ENCODE results near the gene CCK.

The CCK gene

DNA sequence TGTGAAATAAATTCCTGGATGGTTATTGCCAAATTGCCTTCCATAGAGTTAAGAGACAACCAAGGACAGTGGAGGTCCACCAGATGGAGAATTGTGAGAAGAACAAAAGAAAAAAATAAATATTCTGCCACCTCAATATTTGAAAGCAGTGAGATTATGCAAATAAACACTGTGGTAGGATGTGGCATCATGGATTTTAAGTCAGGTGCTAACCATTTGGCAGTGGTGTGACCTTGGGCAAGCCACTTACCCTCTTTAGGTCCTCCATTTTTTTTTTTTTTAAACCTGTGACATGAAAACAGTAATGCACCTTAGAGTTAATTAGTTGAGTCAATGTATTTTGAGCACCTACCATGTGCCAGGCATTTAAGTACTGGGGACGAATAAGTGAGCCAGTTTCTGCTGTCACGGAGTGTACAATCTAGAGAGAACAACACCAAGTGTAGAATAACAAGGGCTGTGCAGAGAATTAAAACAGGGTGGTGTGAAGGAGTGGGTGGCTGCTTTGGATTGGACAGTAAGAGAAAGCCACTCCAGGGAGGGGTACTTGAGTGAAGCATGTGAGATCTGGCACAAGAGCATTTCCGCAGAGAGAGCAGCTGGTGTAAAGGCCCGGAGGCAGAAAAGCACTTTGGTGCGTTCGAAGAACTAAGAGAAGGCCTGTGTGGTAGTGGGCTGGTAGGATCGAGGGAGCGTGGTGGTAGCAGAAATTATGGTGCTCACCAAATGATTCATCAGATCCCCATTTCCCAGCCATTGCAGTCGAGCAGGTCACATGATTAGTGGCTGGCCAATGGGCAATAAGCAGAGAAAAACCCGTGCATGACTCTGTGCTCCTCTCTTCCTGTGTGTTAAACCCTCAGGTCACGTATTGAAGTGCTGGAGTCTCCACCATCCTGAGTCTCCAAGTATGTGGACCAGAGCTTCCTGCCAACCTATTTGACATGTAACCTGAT lies 39.2 kb downstream of the CCK start:
- in situ Hi-C loops (cut with MboI; ENCODE audit: low sequenced_read_pairs), result no loop called here

DNA sequence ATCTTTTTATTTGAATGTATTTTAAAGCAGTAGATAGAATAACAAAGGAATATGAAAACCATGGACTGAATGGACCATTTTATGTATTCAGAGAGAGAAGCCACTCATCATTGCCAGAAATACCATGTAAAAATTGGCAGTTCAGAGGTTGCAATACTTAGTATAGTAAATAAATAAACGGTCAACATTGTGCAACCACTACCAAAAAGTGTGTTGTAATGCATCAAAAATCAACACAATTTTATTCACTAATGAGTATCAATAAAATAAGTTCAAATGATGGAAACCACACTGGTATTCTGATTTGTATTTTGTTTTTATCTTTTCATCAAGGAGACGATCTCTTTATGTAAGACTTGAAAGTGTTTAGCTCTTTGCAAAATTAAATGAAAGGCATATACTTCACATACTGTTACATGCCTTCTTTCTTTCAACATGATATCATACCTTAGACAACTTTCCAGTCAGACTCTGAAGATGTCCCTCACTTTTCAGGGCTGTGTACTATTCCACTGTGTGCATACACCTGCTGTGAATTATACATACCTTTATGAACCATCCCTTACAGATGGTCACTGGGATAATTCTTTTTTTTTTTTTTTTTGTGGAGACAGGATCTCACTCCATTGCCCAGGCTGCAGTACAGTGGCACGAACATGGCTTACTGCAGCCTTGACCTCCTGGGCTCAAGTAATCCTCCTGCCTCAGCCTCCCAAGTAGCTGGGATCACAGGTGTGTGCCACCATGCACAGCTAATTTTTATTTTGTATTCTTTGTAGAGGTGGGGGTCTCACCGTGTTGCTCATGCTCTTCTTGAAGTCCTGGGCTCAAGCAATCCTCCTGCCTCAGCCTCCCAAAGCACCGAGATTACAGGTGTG lies 40.3 kb downstream of the CCK start:
- in situ Hi-C loops (cut with MboI; ENCODE audit: low sequenced_read_pairs), result no loop called here

DNA sequence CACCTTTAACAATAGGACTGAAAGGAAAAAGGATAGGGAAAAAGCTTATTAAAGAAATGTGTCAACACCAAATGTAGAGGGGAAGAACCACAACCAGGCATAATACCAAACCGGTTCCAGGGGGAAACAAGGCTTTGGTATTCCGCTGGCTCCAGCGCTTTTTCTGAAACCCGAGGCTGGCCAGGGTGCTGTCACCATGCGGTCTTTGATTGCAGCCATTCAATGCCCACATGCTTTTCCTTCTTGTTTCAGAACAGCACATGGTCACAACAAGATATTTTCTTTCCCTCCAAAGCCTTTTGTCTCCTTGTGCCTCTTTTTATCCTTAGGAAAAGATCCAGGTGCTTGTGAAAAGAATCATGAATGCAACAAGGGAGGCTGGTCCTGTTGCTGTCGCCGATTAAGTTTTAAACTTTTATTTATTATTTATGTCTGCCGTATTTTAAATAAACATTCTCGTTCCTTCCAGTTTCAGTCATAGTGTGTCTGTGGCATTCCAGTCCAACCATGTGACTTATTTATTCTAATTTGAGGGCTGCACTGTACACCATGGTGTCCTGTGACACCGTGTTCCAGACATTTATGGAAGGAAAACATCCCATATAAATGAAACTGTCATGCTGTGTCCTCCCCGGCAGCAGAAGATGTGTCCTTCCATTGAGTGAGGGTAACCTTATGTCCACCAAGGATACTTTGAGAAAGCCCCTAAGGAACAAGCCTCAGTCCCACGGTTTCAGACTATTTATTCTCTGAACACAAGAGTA lies 41.1 kb downstream of the CCK start:
- in situ Hi-C loops (cut with MboI; ENCODE audit: low sequenced_read_pairs), result no loop called here

DNA sequence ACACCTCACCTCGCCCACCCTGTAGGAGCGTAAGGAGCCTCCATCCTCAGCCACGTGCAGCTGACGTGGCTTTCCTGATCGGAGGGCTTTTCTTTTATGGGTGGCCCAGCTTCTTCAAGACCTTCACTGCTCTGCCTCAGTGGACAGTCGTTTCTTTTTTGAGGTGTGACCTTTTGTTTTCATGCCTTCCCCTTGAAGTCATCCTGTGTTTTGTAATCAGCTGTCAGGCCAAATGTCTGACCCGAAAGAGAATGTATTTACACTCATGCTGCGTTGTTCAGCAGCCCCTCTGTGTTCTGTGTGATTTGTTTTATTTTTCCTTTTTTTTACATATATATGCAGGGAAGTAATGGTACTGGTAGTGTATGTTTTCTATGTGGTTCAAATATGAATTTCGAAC lies 41.8 kb downstream of the CCK start:
- in situ Hi-C loops (cut with MboI; ENCODE audit: low sequenced_read_pairs), result no loop called here

DNA sequence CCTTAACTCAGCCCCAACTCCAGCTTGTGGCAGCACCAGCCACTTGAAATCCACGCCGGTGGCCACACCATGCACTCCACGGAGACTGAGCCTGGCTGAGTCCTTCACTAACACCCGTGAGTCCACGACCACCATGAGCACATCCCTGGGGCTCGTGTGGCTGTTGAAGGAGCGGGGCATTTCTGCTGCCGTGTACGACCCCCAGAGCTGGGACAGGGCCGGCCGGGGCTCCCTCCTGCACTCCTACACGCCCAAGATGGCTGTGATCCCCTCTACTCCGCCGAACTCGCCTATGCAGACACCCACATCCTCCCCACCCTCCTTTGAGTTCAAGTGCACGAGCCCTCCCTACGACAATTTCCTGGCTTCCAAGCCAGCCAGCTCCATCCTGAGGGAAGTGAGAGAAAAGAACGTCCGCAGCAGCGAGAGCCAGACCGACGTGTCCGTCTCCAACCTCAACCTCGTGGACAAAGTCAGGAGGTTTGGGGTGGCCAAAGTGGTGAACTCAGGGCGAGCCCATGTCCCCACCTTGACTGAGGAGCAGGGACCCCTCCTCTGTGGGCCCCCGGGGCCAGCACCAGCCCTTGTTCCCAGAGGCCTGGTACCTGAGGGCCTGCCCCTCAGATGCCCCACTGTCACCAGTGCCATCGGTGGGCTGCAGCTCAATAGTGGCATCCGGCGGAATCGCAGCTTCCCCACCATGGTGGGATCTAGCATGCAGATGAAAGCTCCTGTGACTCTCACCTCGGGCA lies 42.9 kb downstream of the CCK start:
- in situ Hi-C loops (cut with MboI; ENCODE audit: low sequenced_read_pairs), result no loop called here

DNA sequence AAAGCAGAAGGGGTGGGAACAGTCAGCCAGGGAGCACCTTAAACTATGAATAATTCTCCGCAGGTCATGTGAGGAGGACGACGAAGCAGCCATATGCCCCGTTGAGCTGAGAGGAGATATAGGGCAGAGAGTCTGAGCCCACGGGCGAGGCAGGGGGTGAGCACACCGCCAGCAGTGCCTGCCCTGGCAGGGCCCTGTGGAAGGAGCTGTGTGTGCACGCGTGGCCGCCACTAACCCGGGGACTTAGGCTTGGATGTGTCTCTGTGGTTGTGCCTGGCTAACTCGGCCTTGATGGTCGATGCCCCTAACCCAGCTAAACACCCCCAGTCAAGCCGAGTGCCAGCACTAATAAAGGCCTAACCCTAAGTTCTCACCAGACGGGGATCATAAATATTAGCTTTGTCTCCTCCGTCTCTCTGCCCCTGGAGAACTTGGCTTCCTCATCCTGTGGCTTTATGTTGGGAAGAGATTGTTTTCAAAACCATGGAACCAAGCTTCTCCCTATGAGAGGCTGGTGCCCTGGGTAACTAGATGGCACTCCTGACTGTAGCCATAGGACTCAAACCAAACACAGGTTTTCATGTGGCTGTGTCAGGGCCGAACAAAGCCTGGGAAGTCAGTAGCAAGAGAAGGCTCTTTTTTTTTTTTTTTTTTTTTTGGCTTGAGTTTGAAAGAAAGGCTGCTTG lies 45.4 kb downstream of the CCK start:
- in situ Hi-C loops (cut with MboI; ENCODE audit: low sequenced_read_pairs), result no loop called here

DNA sequence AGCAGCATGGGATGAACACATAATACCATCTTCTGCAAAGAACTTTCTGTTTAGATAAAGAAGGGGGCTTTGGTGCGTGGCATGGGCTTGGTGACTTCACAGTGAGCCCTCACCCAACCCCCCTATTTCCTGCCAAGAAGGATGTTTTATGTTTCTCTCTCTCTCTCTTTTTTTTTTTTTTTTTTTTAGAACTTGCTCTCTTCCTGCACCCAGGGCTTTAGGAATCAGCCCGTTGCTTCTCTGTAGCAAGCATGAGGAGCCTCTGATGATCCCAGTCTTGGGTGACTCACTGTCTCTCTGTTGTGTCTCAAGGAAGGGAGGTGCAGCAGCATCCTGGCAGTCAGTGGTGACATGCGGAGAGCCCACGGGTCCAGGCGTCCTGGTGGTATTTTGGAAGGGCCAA lies 49.1 kb downstream of the CCK start:
- in situ Hi-C loops (cut with MboI; ENCODE audit: low sequenced_read_pairs), result no loop called here

DNA sequence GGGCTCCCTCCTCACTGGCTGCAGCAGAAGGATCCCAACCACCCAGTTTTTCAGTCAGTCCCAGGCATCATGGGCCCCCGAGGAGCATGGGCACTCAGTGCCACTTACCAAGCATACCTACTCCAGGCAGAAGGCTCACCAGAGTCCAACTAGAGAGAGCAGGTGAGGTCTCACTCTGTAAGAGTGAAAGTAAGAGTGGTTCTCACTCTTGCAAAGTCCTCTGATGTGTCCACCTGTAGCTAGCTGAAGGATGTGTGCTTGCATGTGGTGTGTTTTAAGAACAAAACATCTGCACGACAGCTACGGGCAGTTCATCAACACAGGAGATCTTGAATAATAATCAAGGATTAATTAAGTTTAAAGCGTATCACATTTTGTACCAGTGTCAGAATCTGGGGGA lies 49.7 kb downstream of the CCK start:
- in situ Hi-C loops (cut with MboI; ENCODE audit: low sequenced_read_pairs), result no loop called here

DNA sequence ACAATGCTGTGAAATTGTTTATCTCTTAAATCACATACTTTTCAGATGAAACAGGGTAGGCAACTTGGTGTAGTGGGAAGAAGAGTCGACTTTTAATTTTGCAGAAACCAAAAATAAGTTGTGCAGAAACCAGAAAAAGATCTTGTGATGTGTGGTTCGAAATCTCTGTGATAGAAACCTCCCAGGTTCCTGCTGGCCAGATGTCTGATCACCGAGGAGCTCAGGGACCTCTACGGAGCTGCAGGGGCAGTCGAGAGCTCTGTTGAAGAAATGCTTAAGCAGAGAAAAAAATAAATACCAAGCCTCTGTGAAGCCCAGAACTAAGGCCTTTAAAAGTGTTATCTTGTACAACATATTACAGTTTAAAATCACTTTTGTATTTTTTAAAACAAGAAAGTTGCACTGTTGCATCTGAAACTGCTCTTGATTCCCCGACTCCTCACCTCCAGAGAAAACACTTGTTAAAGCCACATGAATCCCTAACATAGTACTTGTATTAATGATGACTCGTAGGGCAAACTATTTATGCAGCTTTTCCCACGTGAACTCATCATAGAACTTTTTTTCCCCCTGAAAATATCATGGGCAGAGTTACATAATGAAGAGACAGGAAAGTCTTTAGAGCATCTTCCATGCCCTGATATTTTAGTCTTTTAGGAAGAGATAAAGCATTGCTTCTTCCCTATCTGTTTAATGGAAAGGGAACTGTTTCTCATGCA lies 51.3 kb downstream of the CCK start:
- in situ Hi-C loops (cut with MboI; ENCODE audit: low sequenced_read_pairs), result no loop called here

DNA sequence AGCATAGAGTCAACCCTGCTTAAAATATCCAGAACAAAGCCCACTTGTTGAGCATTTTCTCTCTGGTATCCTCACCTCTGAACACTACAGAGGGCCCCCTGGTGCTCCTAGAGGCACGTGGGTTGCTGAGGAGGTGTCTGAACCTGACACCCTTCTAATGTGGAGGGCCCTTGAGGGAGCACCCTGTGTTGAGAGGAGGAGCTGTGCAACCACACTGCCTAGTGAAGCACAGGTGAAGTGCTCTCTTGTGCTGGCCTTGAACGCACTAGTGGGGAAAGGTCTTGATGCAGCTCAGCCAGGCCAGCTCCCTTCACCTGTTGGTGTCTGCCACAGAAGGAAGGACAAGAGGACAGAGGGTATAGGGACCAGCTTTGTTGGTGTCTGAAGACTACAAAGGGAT lies 51.9 kb downstream of the CCK start:
- in situ Hi-C loops (cut with MboI; ENCODE audit: low sequenced_read_pairs), result no loop called here

DNA sequence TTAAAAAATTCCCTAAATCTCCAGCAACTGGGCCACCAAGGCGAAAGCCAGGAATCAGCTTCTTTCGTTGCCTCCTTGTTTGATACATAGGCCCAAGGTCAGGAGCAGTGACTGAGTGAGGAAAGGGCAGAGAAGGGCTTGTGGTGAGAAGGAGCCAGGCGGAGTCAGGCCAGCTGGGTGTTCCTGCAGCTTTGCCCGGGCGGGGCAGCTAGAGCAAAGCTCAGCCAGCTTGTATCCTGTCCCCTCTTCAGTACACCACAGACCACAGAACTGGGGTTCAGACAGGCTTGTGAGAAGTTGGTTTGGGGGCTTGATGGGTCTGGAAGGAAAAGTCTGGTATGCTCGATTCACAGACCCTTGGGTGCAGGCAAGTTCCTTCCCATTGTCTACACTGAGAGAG lies 52.6 kb downstream of the CCK start:
- in situ Hi-C loops (cut with MboI; ENCODE audit: low sequenced_read_pairs), result no loop called here

DNA sequence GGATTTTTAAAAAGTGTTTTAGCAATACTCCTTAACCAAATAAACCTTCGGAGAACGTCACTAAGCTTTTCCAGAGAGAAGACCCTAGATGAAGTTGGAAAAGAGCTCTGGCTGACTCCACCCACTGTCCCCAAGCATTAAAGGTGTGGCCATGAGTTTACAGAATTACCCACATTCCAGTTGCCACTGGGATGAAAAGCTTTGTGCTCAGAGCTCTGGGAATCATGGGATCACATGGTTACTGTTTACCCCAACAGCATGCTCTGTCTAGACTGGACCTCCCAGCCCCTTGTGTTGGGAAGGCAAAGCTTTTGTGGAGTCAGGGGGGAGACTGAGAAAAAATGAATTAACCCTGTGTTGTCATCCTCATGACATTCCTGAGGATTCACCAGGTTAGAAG lies 55.3 kb downstream of the CCK start:
- in situ Hi-C loops (cut with MboI; ENCODE audit: low sequenced_read_pairs), result no loop called here

DNA sequence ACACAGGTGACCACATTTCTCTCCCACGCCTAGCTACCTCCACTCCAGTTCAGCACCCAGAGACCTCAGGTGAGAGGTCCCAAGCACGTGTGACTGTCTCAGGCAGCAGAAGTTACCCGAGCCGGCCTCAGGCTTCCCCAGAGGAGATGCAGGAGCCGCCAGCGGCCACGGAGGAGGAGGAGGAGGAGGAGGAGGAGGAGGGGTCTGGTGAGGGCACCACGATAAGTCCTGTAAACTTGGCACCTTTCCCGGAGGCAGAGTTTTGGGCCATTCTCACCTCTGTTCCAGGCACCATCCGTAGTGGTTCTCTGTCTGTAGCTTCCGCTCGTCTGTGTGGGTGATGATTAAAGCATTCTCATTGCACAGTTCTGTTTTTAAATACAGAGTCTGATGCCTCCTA lies 56.1 kb downstream of the CCK start:
- in situ Hi-C loops (cut with MboI; ENCODE audit: low sequenced_read_pairs), result no loop called here

All from hTERT RPE-1 (cell line).